Sigmoid colon (tissue), 7 donors: ENCODE results near the gene EVX1. TPM values are rescaled to one million over a fixed set of nuclear protein-coding genes. Genes with fewer than 3 reads are reported as not detected.

Source experiments
- DNase-seq: peaks from one replicate; pipeline ENCODE4 v3.0.0-alpha.2; 2019
- H3K27ac ChIP-seq, 4 donors: fragments of 200-600 bp; sonication (generic); one replicate each; pipeline ENCODE4 v1.5.1; 2016 to 2019; ENCODE audit warnings: mild to moderate bottlenecking in 1 of 4
- H3K27me3 ChIP-seq, 3 donors: fragments of 200-600 bp; sonication (generic); one replicate each; pipeline ENCODE4 v1.5.1; 2019; ENCODE audit warnings: mild to moderate bottlenecking in 1 of 3
- H3K36me3 ChIP-seq, 4 donors: fragments of 200-600 bp; sonication (generic); one replicate each; pipeline ENCODE4 v1.5.1; 2016 to 2019
- H3K4me1 ChIP-seq, 4 donors: fragments of 200-600 bp; sonication (generic); one replicate each; pipeline ENCODE4 v1.5.1; 2017 to 2019
- H3K4me3 ChIP-seq, 4 donors: fragments of 200-600 bp; sonication (generic); one replicate each; pipeline ENCODE4 v1.5.1; 2017 to 2019; ENCODE audit warnings: mild to moderate bottlenecking in 2 of 4, moderate library complexity in 1 of 4
- H3K9me3 ChIP-seq, 4 donors: fragments of 200-600 bp in 3 of 4; sonication (generic) in 3 of 4; one replicate each; pipeline versions ENCODE4 v1.5.1 to v1.6.1; 2013 to 2019
- EP300 ChIP-seq, 4 donors: sonication (generic); formaldehyde crosslinking; IDR thresholded peaks; one replicate each; pipeline ENCODE4 v1.6.1; 2017; ENCODE audit warnings: antibody characterized with exemption in 4 of 4
- POLR2A ChIP-seq, 2 donors: fragments of 450-650 bp; IDR thresholded peaks; one replicate each; pipeline ENCODE4 v1.6.1; 2016; ENCODE audit warnings: antibody characterized with exemption in 2 of 2, mild to moderate bottlenecking in 2 of 2, moderate library complexity in 2 of 2
- POLR2AphosphoS5 ChIP-seq, 4 donors: sonication (generic); formaldehyde crosslinking; IDR thresholded peaks; one replicate each; pipeline ENCODE4 v1.6.1; 2017; ENCODE audit warnings: antibody characterized with exemption in 4 of 4
- WGBS, 2 donors: extraction: QIAGEN DNeasy Blood & Tissue Kit; methylation state at CpG; one replicate each; pipeline ENCODE4 v1.1.7; 2013; 5-methylcytosine and 5-hydroxymethylcytosine counted together
- intact Hi-C: fragments of 100-400 bp; cut with DNase I; formaldehyde crosslinking; loops from one replicate; pipeline ENCODE4 v1.15.1; 2023
- polyA plus RNA-seq, 3 donors: library from polyadenylated mRNA; stranded (reverse); fragments of 200-250 nt; gene quantifications; one replicate each; pipeline ENCODE4 v1.2.3, GENCODE V29; 2013
- total RNA-seq, 4 donors: library from RNA; depleted of rRNA; stranded (reverse); fragments of >200 nt; gene quantifications; one replicate each; pipeline ENCODE4 v1.1.0, GENCODE V29; 2016
- TF ChIP-seq, protein P1 (sequence below), 4 experiments: fragments of 450-650 bp in 3 of 4; fragments of 200-600 bp in 1 of 4; IDR thresholded peaks; one replicate each; pipeline ENCODE4 v1.5.1; 2016 to 2019; ENCODE audit warnings: antibody characterized with exemption in 4 of 4, mild to moderate bottlenecking in 3 of 4, moderate library complexity in 2 of 4
- donor health status: healthy with polysubstance abuse.
- donor health status: Bipolar disorder and iron deficiency.
- donor health status: healthy.

Gene EVX1
- total and polyA plus RNA-seq, 7 donors: 0.32 to 1.4 (median 1.2) TPM; not detected in 4

GRCh38 chr7:27196287-27196767 lies 46.3 kb upstream of the EVX1 start:
- intact Hi-C loops: loop anchor here (5.0 to 10.0 kb wide), 3 partner anchors 466 to 978 kb away; partner anchors contain the start of gene HIBADH
- peaks cover 0 to 36% (median 0%) of the 10 kb centered on the region in 3 donors for H3K27me3 ChIP-seq
- no peak for TF ChIP-seq EP300 (IDR thresholded peaks at IDR 0.05)
- peak in 2 of 4 donors; percentile 32 to 53 for TF ChIP-seq POLR2AphosphoS5 (IDR thresholded peaks at IDR 0.05)
- TF ChIP-seq, protein P1, sequence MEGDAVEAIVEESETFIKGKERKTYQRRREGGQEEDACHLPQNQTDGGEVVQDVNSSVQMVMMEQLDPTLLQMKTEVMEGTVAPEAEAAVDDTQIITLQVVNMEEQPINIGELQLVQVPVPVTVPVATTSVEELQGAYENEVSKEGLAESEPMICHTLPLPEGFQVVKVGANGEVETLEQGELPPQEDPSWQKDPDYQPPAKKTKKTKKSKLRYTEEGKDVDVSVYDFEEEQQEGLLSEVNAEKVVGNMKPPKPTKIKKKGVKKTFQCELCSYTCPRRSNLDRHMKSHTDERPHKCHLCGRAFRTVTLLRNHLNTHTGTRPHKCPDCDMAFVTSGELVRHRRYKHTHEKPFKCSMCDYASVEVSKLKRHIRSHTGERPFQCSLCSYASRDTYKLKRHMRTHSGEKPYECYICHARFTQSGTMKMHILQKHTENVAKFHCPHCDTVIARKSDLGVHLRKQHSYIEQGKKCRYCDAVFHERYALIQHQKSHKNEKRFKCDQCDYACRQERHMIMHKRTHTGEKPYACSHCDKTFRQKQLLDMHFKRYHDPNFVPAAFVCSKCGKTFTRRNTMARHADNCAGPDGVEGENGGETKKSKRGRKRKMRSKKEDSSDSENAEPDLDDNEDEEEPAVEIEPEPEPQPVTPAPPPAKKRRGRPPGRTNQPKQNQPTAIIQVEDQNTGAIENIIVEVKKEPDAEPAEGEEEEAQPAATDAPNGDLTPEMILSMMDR (IDR thresholded peaks at IDR 0.05): peak in 3 of 4 experiments; percentile 58 to 81 (median 76)
- peaks cover 0 to 60% (median 35%) of the 10 kb centered on the region in 4 donors for H3K4me1 ChIP-seq
- no peaks in the 10 kb centered on the region for H3K9me3 ChIP-seq
- 1 to 4% methylated on average over 6 of the region's 6 CpGs for WGBS, 2 donors
- peak; percentile 94 for DNase-seq
- H3K4me3 ChIP-seq: peak overlapping the region; percentile 63 to 78 (median 70)
- peak overlapping the region in 3 of 4 donors; percentile 97 to 98 (median 98) for H3K27ac ChIP-seq
- no peaks in the 10 kb centered on the region for H3K36me3 ChIP-seq

DNA sequence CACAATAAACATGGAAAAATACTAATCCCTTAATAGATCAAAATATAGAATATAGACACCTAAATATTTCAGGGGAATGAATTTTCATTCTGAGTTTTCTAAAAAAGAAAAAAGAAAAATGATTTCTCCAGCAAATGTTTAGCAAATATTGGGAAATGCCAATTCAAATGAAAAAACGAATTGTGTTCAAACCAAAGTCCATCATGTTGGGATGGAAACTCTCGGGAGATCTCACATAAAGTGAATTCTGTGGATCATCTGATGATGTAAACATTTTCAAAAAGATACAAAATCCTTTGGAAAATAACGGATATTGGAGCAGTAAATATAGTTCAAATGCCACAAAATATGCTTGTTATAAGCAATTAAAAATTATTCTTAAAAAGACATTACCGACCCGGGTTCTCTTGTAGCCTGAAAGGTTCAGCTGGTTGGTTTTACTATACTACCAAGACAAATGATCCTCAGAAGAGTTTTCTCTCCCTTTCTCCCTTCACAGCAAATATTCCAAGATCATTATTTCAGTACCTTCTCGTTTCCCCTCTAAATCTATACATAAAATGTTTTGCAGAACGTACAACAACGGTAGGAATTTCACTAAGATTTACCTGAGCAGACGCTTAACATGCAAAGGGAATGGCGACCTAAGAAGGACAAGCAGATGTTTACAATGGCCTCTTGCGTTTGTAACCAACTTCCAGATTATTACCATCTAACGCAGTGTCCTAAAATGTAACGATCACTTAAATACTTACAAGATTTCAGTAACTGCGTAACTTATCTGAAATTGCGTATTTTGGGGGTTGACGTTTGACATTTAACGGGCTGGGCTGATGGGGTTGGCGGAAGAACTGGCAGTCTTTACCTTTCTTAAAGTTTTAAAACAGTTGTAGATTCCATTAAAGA lies 45.2 kb upstream of the EVX1 start:
- WGBS, 2 donors: 7 to 25% methylated on average over 18 of the region's 18 CpGs
- H3K27me3 ChIP-seq: peaks cover 0 to 43% (median 3%) of the 10 kb centered on the region in 3 donors
- intact Hi-C loops: loop anchor here (2.0 to 10.0 kb wide), 6 partner anchors 379 to 977 kb away; partner anchors contain the start of gene HIBADH
- H3K4me3 ChIP-seq: peak overlapping the region; percentile 63 to 78 (median 70)
- peaks cover 0 to 64% (median 30%) of the 10 kb centered on the region in 4 donors for H3K4me1 ChIP-seq
- no peaks in the 10 kb centered on the region for H3K9me3 ChIP-seq
- no peaks in the 10 kb centered on the region for H3K36me3 ChIP-seq
- peak overlapping the region in 3 of 4 donors; percentile 97 to 98 (median 98) for H3K27ac ChIP-seq
- DNase-seq: no peak
- no peak for TF ChIP-seq EP300 (IDR thresholded peaks at IDR 0.05)
- TF ChIP-seq POLR2AphosphoS5 (IDR thresholded peaks at IDR 0.05): peak in 1 of 4 donors; percentile 5

DNA sequence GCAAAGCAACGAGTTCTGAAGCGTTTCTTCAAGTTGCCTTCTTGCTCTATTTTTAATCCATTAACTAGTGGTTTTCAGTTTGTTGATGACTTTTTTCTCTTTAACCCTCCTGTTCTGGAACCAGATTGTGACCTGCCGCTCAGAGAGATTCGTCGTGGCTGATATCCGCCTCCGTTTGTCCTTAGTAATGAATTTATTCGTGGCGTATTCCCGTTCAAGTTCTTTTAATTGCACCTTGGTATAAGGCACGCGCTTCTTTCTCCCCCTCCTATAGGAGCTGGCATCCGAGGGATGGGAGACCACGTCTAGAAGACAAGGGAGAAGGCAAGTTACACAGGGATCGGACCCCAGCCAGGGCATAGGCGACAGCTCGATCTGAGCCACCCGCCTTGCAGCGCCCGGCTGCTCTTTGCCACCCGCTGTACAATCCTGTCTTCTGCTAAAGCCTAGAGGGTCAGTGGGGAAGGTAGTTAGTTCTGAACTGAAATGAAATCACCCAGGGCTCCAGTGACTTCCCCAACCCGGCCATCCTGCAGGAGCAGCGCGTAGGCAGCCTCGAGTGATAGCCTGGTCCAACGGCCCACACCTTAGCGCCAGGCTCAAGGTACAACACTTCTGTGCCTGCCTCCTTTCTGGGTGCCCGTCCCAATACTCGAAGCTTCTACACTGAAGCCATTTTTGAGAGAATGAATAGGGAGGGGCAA lies 44.3 kb upstream of the EVX1 start:
- intact Hi-C loops: loop anchor here (2.0 to 10.0 kb wide), 6 partner anchors 379 to 977 kb away; partner anchors contain the start of gene HIBADH
- Histone ChIP-seq H3K4me3 (peak overlapping the region; percentile 63 to 78 (median 70)), H3K36me3 (no peaks in the 10 kb centered on the region), H3K27ac (peak overlapping the region in 3 of 4 donors; percentile 97 to 98 (median 98)), H3K4me1 (peaks cover 0 to 57% (median 27%) of the 10 kb centered on the region in 4 donors), H3K27me3 (peaks cover 0 to 43% (median 4%) of the 10 kb centered on the region in 3 donors), H3K9me3 (no peaks in the 10 kb centered on the region)
- no peak for DNase-seq
- no peak for TF ChIP-seq POLR2A (IDR thresholded peaks at IDR 0.05)
- TF ChIP-seq POLR2AphosphoS5 (IDR thresholded peaks at IDR 0.05): no peak
- no peak for TF ChIP-seq EP300 (IDR thresholded peaks at IDR 0.05)
- 5 to 16% methylated on average over 29 of the region's 29 CpGs for WGBS, 2 donors

DNA sequence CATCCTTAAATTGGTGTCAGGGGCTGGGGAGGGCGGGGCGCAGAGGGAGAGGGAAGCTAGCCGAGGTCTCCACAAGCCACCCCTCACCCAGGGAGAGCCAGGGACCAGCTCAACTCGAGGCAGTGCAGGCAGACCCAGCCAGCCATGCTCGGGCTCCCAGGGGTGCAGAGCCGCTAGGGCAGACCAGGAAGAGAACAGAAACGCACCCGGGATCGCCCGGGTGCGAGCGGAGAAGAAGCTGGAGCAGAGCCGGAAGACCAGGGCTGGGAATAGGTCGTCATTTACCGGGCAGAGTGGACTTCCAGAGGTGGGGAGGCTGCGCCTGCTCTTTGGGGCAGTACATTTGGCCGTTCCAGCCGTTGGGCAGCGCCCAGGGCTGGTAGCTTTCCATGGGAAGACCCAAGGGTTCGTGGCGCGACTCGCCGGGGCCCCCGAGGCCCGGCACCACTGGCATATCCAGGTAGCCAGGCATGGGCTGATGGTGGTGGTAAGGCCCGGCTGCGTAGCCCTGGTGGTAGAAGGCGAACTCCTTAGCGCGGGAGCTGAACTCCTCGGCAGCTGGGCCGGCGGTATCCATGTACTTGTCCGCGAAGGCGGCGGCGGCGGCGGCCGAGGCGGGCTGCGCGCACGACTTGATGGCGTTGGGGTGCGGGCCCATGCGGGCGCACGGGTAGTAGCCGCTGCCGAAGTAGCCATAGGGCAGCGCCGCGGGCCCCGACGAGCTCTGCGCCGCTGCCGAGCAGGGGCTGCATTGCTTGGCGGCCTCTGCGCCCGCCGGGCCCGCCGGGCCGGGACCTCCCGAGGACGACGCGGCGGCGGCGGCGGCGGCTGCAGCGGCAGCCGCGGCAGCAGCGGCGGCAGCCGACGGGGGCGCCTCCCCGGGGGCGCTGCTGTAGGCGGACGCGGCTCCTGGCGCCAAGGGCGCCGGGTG lies 43.5 kb upstream of the EVX1 start:
- peak overlapping the region; percentile 63 to 78 (median 70) for H3K4me3 ChIP-seq
- H3K36me3 ChIP-seq: no peaks in the 10 kb centered on the region
- H3K9me3 ChIP-seq: no peaks in the 10 kb centered on the region
- peaks cover 0 to 50% (median 23%) of the 10 kb centered on the region in 4 donors for H3K4me1 ChIP-seq
- TF ChIP-seq POLR2AphosphoS5 (IDR thresholded peaks at IDR 0.05): no peak
- TF ChIP-seq EP300 (IDR thresholded peaks at IDR 0.05): no peak
- TF ChIP-seq, protein P1 (IDR thresholded peaks at IDR 0.05): no peak
- no peak for TF ChIP-seq POLR2A (IDR thresholded peaks at IDR 0.05)
- peak overlapping the region in 3 of 4 donors; percentile 97 to 98 (median 98) for H3K27ac ChIP-seq
- 1 to 2% methylated on average over 93 of the region's 93 CpGs for WGBS, 2 donors
- no peak for DNase-seq
- intact Hi-C loops: loop anchor here (2.0 to 10.0 kb wide), 6 partner anchors 378 to 976 kb away; partner anchors contain the start of gene HIBADH
- H3K27me3 ChIP-seq: peaks cover 2 to 47% (median 8%) of the 10 kb centered on the region in 3 donors
